ENCODE results near the gene MRGPRX3. TPM values are rescaled to one million over a fixed set of nuclear protein-coding genes. Genes with fewer than 3 reads are reported as not detected.

Gene MRGPRX3
- total RNA-seq, 2 experiments from 2014 or later: not detected

Other genes with a start within 250 kb of the MRGPRX3 start
- gene SERGEF, start 119.5 kb upstream of the MRGPRX3 start, total RNA-seq: 10 to 100 TPM; 30.4 to 38.8 TPM
- gene TPH1, start 86.3 kb upstream of the MRGPRX3 start, total RNA-seq: under 1 TPM; 0.26 to 0.40 TPM
- gene SAAL1, start 26.5 kb upstream of the MRGPRX3 start, total RNA-seq: 10 to 100 TPM; 30.0 to 35.3 TPM
- not detected for gene MRGPRX4, start 40.3 kb downstream of the MRGPRX3 start, total RNA-seq
- not detected for gene SAA4, start 104.2 kb downstream of the MRGPRX3 start, total RNA-seq
- not detected for gene SAA2, start 116.1 kb downstream of the MRGPRX3 start, total RNA-seq
- gene SAA1, start 133.7 kb downstream of the MRGPRX3 start, total RNA-seq: not detected
- 10 to 100 TPM; 19.3 to 19.8 TPM for gene HPS5, start 189.6 kb downstream of the MRGPRX3 start, total RNA-seq
- gene GTF2H1, start 190.0 kb downstream of the MRGPRX3 start, total RNA-seq: 10 to 100 TPM; 40.0 to 47.7 TPM

Measured in activated CD8-positive, alpha-beta memory T cell treated with anti-CD3 and anti-CD28 coated beads, Interleukin-2, amount 10 ng/mL, durations not matched to agents 7 days and 5 days (primary cell).